Purkinje cell (primary cell): Measurements from ENCODE around the gene LDB2. TPM values are rescaled to one million over a fixed set of nuclear protein-coding genes. Genes with fewer than 3 reads are reported as not detected.

Experiments
- polyA plus RNA-seq: library from polyadenylated mRNA; unstranded; fragments of >200 nt; fragmentation: Nextera tagmentation; gene quantifications from 2 replicates; pipeline ENCODE4 v1.2.1, GENCODE V29; 2014

LDB2 gene
- polyA plus RNA-seq = 2.3 and 36.3 TPM in 2 replicates

DNA sequence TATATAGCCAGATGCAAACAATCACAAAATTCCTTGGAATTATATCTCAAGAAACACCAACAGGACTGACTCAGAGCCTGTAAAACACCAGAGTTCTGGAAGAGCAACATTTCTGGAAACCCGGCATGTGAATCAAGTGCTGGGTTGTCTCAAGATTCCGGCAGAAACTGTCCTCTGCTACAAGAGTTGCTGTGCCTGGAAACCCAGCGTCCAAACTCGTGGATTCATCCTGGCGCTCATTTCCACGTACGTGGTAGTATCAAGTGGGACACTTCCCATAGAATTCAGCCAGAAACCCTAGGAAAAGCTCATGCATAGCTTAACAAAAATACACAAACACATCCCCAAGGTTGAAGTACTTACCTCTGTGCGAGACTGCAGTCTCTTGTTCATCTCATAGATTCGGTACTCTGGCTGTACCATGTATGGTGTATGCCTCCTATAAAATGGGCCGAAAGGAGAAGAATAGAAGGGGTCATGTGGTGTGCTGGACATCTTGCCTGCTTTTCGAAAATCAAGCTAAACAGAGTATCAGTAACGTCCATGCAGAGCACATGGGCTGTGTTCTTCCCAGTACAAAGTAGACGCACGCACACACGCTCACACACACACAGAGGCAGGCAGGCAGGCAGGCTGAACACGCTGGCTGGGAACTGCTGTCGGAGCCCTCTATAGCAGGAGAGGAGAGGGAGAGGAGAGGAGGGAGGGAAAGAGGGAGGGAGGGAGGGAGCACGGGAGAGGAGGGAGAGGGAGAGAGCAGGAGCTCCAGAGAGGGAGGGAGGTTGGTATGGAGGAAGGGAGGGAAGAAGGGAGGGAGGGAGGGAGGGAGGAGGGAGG, at the start of gene LDB2:
LDB2 (minus strand) TSS at position 655 of the 837 bp plus-strand sequence.

